Left kidney (tissue), 2 donors: ENCODE results near the gene SORBS1. TPM values are rescaled to one million over a fixed set of nuclear protein-coding genes. Genes with fewer than 3 reads are reported as not detected.

ENCODE experiments used
- DNase-seq: peaks from one replicate; pipeline ENCODE4 v3.0.0-alpha.2; 2013
- polyA plus RNA-seq: library from polyadenylated mRNA; unstranded; fragments of 120-200 nt; gene quantifications from one replicate; pipeline ENCODE4 v1.2.1, GENCODE V29; 2013; ENCODE audit not compliant: insufficient read length

Gene SORBS1
- polyA plus RNA-seq, 1 donor = 41.7 TPM

GRCh38 chr10:95319239-95319638 lies 241.9 kb downstream of the SORBS1 start:
- no peak for DNase-seq

DNA sequence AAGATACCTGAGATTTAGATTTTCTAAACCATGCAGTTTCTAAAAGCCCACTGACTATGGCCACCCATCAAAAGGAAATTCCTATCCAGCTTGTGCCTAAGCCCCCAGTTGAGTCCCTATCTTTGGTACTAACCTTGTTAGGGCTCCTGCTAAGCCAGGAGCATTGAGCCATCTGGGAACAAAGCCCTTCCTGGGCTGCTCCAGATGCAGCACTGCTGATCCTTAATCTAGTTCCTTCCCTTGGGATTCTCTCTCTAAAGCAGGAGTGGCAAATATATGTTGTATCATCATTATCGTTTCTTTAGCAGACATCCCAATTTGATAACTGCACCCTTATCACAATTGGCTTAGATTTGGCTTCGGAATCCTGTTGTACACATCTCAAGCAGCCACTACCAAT lies 245.7 kb downstream of the SORBS1 start:
- no peak for DNase-seq

GRCh38 chr10:95314192-95314918 lies 246.8 kb downstream of the SORBS1 start:
- DNase-seq = no peak

GRCh38 chr10:95312986-95313495 lies 248.1 kb downstream of the SORBS1 start:
- DNase-seq = no peak

DNA sequence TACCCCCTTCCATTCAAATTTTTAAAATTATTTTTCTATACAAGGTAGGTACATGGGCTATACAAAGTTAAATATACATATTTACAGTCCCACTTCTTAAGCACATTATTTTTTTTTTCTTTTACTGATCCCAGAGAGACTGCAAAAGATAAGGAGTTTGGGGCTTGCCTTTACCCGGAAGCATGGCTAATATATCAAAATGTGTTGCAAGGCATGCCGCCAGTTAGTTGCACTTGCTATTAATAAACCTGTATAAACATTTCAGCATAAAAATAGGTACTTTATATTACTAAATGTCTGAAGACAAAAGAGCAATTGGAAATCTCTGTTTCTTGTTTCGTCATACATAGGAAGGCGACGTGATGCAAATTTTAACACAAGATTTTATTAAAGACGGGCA lies 248.9 kb downstream of the SORBS1 start:
- DNase-seq = no peak

GRCh38 chr10:95309958-95310357 lies 251.2 kb downstream of the SORBS1 start:
- DNase-seq = no peak

GRCh38 chr10:95308389-95309302 lies 252.5 kb downstream of the SORBS1 start:
- DNase-seq = no peak

GRCh38 chr10:95306851-95307250 lies 254.3 kb downstream of the SORBS1 start:
- no peak for DNase-seq

- DNase-seq = no peak
Measured at GRCh38 chr10:95306318-95306650, 254.9 kb downstream of the SORBS1 start.

GRCh38 chr10:95305606-95306317 lies 255.4 kb downstream of the SORBS1 start:
- no peak for DNase-seq

- no peak for DNase-seq
Measured at GRCh38 chr10:95304976-95305375, 256.2 kb downstream of the SORBS1 start.

GRCh38 chr10:95304463-95304862 lies 256.7 kb downstream of the SORBS1 start:
- DNase-seq = no peak

- no peak for DNase-seq
Measured at GRCh38 chr10:95303950-95304349, 257.2 kb downstream of the SORBS1 start.

GRCh38 chr10:95303535-95303934 lies 257.6 kb downstream of the SORBS1 start:
- no peak for DNase-seq

- DNase-seq = no peak
Measured at GRCh38 chr10:95300022-95300539, 261.1 kb downstream of the SORBS1 start.

GRCh38 chr10:95297402-95297801 lies 263.8 kb downstream of the SORBS1 start:
- no peak for DNase-seq

- DNase-seq = no peak
Measured at GRCh38 chr10:95296764-95297163, 264.4 kb downstream of the SORBS1 start.

DNA sequence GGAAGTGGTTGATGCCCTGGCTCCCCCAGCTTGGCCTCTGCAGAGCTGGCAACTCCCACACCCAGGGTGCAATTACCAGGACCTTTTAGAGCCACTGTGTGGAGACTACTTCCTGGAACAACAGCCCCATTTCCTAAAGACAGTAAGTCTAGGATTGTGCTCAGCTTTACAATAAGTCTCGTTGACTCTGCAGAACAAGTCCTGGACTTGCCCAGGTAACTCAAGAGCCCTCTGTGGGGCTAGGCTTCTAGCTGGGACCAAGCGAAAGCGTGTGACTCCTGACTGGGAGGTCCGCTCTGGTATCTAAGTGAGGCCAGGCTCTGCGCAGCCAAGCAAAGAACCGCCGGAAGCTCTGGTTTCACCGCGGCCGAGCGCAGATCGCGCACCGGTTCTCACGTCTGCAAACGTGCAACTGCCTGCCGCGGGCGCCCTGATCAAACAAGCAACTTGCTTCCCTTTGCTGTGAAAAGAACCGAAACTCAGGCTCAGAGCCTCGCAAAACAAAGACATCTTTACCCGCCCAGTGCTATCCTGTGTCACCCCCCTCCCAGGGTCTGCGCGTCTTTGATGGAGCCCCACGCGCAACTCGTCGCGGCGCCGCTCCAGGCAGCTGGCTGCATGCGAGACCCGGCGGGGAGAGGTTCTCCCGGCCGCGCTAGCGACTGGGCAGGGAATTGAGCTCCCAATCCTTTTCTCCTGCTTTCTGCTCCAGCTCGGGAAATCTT lies 266.0 kb downstream of the SORBS1 start:
- DNase-seq = peak; percentile 68

- peak; percentile 68 for DNase-seq
Measured at GRCh38 chr10:95293631-95294030, 267.5 kb downstream of the SORBS1 start.

GRCh38 chr10:95291365-95292039 lies 269.7 kb downstream of the SORBS1 start:
- DNase-seq = no peak
